HG03457 (cell line): ENCODE measurements around the gene UBL4A.
A peak's percentile ranks its signal among the peaks of the same experiment; 100 is the strongest.

ENCODE experiments used
- ATAC-seq: cut with Tn5 transposase; IDR thresholded peaks from one replicate; pipeline ENCODE4 v1.9.1; 2021; ENCODE audit warnings: moderate number of reproducible peaks; ENCODE audit not compliant: unreplicated experiment

Gene UBL4A

DNA sequence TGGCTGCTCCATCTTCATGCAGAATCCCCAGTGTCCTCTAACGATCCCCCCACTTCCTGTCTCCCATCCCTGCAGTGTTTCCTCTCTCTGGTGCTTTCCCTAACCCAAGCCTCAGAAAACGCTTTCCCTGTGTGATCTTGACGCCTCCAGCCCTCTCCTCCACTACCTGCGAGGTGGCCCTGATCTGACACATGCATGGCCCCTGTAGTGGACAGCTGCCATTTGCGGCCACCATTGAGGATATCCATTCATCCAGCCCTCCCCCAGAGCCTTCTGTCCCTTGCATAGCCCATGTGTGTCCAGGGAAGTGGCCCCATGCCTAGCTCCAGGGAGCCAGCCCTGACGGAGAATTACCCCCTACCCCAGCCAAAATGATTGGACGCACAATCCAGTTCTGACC, 3.1 kb downstream of the UBL4A start:
- ATAC-seq: no peak

GRCh38 chrX:154482786-154483185, 3.6 kb downstream of the UBL4A start:
- ATAC-seq: no peak

DNA sequence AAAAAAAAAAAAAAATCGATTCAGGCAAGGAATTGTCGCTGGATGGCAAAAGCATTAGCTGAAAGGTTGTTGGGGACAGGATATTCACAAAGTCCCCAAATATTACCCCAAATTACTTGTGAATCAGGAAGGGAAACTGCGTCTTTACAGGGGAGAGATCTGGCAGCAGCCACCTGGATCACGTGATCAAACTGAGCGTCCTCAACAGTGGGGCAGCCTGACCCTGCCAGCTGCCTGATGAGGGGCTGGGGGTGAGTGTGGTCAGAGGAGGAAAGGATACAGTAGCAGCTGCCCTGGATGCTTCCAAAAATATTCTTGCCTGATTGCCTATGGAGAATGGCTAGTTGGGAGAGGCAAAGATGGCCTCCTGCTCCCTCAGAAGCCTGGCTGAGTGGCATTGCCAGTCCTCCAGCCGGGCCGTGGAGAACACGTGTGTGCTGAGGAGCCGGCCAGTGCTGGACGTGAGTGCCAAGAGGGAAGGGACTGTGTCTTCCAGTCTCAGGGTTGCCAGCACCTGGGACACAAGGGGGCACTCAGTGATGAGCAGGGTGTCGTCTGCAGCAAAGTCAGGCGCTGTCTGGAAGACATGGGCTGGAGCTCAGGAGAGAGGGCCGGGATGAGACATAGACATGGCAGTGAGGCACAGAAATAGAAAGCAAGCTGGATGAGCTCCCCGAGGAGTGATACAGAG, 4.4 kb downstream of the UBL4A start:
- no peak for ATAC-seq

GRCh38 chrX:154481195-154481594, 5.2 kb downstream of the UBL4A start:
- no peak for ATAC-seq

- peak; percentile 69 for ATAC-seq
These were observed 7.4 kb downstream of the UBL4A start, which contains the start of gene LAGE3 for GRCh38 chrX:154478728-154479622. LAGE3 (minus strand) TSS chrX:154479281; CDS start chrX:154478915, 366 bp downstream.

GRCh38 chrX:154477891-154478477, 8.4 kb downstream of the UBL4A start:
- no peak for ATAC-seq

DNA sequence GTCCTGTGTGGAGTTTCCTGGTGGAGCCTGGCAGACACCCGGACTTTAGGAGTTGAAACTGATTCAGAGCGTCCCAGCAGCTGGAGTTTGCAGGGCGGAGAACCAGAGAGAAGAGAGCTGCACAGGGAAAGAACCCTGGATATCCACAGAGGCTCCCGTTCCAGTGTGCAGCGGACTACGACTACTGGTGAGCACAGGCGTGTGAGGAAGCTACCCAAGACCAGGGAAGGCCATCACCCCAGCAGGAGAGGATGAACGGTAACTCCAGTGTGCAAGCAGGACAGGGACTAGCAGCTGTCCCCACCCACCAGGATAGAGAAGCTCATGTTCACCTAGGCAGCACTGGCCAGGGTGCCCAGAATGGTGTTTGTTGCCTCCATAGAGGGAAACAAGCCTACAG, 9.6 kb downstream of the UBL4A start:
- ATAC-seq: no peak

GRCh38 chrX:154473683-154474082, 12.7 kb downstream of the UBL4A start:
- ATAC-seq: no peak

GRCh38 chrX:154472685-154473632, 13.5 kb downstream of the UBL4A start:
- ATAC-seq: no peak

DNA sequence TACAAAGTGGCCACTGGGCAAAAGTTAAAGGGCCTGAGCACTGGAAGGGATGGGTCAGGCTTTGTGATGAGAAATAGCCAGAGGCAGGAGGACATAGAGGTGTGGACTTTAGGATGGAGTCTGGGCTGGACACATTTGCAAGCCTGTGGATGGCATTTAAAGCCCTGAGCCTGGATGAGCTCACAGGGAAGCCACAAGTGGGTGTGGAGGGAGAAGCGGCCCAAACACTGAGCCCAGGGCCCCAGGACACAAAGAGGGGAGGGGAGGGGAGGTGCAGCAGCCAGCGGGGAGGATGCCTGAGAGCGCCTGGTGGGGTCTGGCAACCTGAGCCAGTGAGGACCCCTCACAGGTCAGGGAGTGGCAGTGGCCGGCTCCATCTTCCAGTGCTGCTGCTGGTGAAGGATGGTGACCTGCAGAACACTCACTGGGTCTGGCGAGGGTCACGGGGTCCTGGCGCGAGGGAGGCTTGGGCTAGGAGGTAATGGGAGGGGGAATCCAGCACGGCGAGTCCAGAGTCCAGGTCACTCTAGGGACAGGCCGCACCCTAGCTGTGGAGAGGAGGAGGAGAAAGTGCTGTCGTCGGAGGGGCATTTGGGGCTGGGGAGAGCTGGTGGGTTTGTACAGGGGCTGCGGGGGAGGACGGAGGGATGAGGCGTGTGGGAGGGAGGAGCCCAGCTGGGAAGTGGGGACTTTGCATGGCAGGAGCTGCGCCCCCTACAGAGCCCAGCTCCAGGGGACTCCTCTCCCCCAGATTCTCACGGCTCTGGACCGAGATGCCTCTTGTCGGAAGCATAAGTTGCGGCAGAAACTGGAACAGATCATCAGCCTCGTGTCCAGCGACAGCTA, 14.4 kb downstream of the UBL4A start:
- no peak for ATAC-seq

DNA sequence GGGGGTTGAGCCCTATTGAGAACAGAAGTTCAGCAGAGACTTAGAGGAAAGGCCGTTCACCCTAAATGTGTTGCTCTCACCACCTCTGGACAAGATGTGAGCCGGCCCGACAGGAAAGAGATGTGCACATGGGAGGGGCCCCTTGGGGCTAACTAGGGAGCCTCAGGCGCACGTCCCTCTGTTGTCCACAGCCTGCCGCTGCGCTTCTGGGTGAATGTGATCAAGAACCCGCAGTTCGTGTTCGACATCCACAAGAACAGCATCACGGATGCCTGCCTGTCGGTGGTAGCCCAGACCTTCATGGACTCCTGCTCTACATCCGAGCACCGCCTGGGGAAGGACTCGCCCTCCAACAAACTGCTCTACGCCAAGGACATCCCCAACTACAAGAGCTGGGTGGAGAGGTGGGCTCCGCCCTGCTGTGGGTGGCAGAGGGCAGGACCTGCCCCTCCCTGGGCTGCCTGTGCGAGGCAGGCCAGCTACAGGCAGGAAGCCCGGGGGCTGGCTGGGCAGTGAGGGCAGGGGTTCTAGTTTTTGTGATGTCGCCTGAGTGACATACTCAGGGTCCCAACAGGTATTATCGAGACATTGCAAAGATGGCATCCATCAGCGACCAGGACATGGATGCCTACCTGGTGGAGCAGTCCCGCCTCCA, 15.4 kb downstream of the UBL4A start:
- no peak for ATAC-seq

DNA sequence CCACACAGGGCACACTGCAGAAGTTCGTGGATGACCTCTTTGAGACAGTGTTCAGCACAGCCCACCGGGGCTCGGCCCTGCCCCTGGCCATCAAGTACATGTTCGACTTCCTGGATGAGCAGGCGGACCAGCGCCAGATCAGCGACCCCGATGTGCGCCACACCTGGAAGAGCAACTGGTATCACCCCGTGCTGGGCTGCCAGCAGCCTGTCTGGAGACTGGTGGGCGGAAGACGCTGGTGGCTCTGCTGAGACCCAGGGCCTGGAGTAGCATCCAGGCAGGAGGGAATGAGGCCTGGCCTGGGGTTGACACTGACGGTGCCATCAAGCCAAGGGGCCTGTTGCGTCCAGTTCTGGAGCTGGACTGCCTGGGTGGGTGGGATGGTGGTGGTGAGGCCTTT, 16.0 kb downstream of the UBL4A start:
- no peak for ATAC-seq

DNA sequence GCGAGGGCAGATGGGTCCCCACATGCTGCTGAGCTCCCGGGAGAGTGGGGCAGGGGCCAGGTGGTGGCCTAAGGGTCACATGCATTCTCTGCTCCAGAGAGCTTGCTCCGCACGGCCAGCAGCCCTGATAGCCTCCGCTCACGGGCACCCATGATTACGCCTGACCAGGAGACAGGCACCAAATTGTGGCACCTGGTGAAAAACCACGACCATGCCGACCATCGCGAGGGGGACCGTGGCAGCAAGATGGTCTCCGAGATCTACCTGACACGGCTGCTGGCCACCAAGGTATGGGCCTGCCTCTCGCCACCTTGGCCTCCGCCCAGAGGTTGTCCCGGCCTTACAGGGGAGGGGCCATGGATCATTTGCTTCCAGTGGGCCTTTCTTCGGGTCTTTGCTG, 16.5 kb downstream of the UBL4A start:
- no peak for ATAC-seq

GRCh38 chrX:154469114-154469513, 17.3 kb downstream of the UBL4A start:
- no peak for ATAC-seq

GRCh38 chrX:154468217-154468616, 18.2 kb downstream of the UBL4A start:
- ATAC-seq: no peak

GRCh38 chrX:154467556-154467955, 18.9 kb downstream of the UBL4A start:
- no peak for ATAC-seq

GRCh38 chrX:154466907-154467306, 19.5 kb downstream of the UBL4A start:
- ATAC-seq: no peak

DNA sequence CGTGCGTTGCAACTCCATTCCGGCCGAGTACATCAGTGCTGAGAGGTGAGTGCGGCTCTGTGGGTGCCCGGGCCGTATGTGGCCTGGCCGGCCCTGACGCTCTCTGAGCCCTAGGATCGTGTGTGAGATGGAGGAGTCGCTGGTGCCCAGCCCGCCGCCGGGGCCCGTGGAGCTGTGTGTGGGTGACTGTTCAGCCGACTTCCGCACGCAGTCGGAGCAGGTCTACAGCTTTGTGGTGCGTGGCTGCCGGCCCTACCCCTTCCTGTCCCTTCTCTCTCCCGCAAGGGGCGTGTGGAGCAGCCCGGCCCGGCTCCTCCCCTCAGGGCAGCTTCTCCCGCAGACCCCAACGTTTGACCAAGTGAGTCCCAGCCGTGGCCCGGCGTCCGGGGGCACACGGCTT, 20.4 kb downstream of the UBL4A start:
- ATAC-seq: no peak

DNA sequence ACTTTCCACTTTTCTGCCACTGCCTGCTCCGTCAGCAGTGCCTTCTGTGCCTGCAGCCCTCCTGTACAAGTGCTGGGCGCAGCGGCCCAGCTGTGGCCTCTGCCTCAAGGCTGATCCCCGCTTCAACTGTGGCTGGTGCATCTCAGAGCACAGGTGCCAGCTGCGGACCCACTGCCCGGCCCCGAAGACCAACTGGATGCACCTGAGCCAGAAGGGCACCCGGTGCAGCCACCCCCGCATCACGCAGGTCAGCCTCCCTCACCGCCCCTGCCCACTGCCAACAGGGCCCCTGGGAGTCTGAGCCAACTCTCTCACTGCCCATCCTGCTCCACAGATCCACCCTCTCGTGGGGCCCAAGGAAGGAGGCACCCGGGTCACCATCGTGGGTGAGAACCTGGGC, 20.8 kb downstream of the UBL4A start:
- ATAC-seq: no peak
